Measurements from ENCODE around the gene PPP1R9B. TPM values are rescaled to one million over a fixed set of nuclear protein-coding genes. Genes with fewer than 3 reads are reported as not detected.
A peak's percentile ranks its signal among the peaks of the same experiment; 100 is the strongest.

The PPP1R9B gene
- total RNA-seq, 1 experiment from 2014 or later: 21.7 TPM

GRCh38 chr17:50152736-50153135 lies 2.3 kb upstream of the PPP1R9B start (continued):
- no peak for TF ChIP-seq ATF6 (CRISPR knock-in tag; IDR thresholded peaks at IDR 0.05)
- TF ChIP-seq NFYB (CRISPR knock-in tag; conservative IDR thresholded peaks at IDR 0.05; ENCODE audit: low read depth): no peak
- TF ChIP-seq GABPB1 (CRISPR knock-in tag; IDR thresholded peaks at IDR 0.05): no peak
- no peak for TF ChIP-seq SOX15 (CRISPR knock-in tag; IDR thresholded peaks at IDR 0.05)
- TF ChIP-seq TCF7 (CRISPR knock-in tag; IDR thresholded peaks at IDR 0.05; ENCODE audit: low read depth): no peak
- TF ChIP-seq FOXP4 (CRISPR knock-in tag; IDR thresholded peaks at IDR 0.05): no peak
- TF ChIP-seq ATF1 (CRISPR knock-in tag; IDR thresholded peaks at IDR 0.05): no peak

GRCh38 chr17:50151937-50152547 lies 1.6 kb upstream of the PPP1R9B start:
- peak overlapping the region; percentile 70 for H3K27ac Mint-ChIP-seq
- TF ChIP-seq USF1 (CRISPR knock-in tag; IDR thresholded peaks at IDR 0.05) (no peak), GABPB1 (CRISPR knock-in tag; IDR thresholded peaks at IDR 0.05) (peak; percentile 51), GTF2I (CRISPR knock-in tag; conservative IDR thresholded peaks at IDR 0.05) (no peak), PRDM15 (CRISPR knock-in tag; IDR thresholded peaks at IDR 0.05) (peak; percentile 71; the same call in 1 of the 2 replicates), ZBTB21 (CRISPR knock-in tag; IDR thresholded peaks at IDR 0.05; ENCODE audit: borderline replicate concordance) (no peak), ZNF281 (CRISPR knock-in tag; IDR thresholded peaks at IDR 0.05) (peak; percentile 88), ELF4 (CRISPR knock-in tag; IDR thresholded peaks at IDR 0.05; ENCODE audit: low read depth) (no peak), FOXK1 (CRISPR knock-in tag; IDR thresholded peaks at IDR 0.05) (peak; percentile 66; the same call in 1 of the 2 replicates), ZNF423 (CRISPR knock-in tag; IDR thresholded peaks at IDR 0.05) (0 out of 2 replicates have a peak, but pooled peaks have one; percentile 2), JUN (CRISPR knock-in tag; IDR thresholded peaks at IDR 0.05) (no peak), ATF3 (CRISPR knock-in tag; conservative IDR thresholded peaks at IDR 0.05) (no peak), RELA (CRISPR knock-in tag; IDR thresholded peaks at IDR 0.05; ENCODE audit: borderline replicate concordance) (no peak), ETV6 (CRISPR knock-in tag; IDR thresholded peaks at IDR 0.05) (no peak), SMAD3 (CRISPR knock-in tag; IDR thresholded peaks at IDR 0.05; ENCODE audit: borderline replicate concordance) (no peak), ZNF396 (CRISPR knock-in tag; IDR thresholded peaks at IDR 0.05; ENCODE audit: borderline replicate concordance) (no peak), NFYB (CRISPR knock-in tag; conservative IDR thresholded peaks at IDR 0.05; ENCODE audit: low read depth) (no peak), SMAD4 (CRISPR knock-in tag; IDR thresholded peaks at IDR 0.05) (no peak), FOXP1 (CRISPR knock-in tag; IDR thresholded peaks at IDR 0.05; ENCODE audit: borderline replicate concordance) (0 out of 2 replicates have a peak, but pooled peaks have one; percentile 15), SP1 (CRISPR knock-in tag; conservative IDR thresholded peaks at IDR 0.05) (peak; percentile 70), ZNF121 (CRISPR knock-in tag; IDR thresholded peaks at IDR 0.05) (peak; percentile 99)
- peak overlapping the region; percentile 75 for H3K4me3 Mint-ChIP-seq
- H3K9me3 Mint-ChIP-seq: no peaks in the 10 kb centered on the region
- ChIA-PET POLR2A (interaction anchor here (1.1 to 1.9 kb wide), 3 partner anchors 9 to 51 kb away, joined by 3 to 22 read pairs (median 4); no protein-coding TSS in a partner anchor), CTCF (interaction anchor here (0.8 to 6.2 kb wide), 24 partner anchors 9 to 246 kb away, joined by 3 to 52 read pairs (median 8); partner anchors contain the start of genes LRRC59, PDK2, SAMD14 and SGCA)
- no peaks in the 10 kb centered on the region for H3K36me3 Mint-ChIP-seq
- ATAC-seq: peak; percentile 66
- H3K4me1 Mint-ChIP-seq: peaks cover 32% of the 10 kb centered on the region
- DNase-seq (ENCODE audit: low spot score): peak; percentile 82
- H3K27me3 Mint-ChIP-seq (ENCODE audit: low read depth): peaks cover 19% of the 10 kb centered on the region

Measured in WTC11 (cell line).